NB4 (cell line): Measurements from ENCODE around the gene CFHR1.
"Not testable (repeated sequence)": the region's sequence is repeated elsewhere in the genome, so short reads cannot be mapped to it uniquely, and the experiment has no call there.

Experiments used
- DNase-seq: peaks from one replicate; pipeline ENCODE4 v3.0.0; 2010; ENCODE audit warnings: low read depth
- H3K4me3 ChIP-seq: one replicate; pipeline ENCODE4 v1.5.1; 2011; ENCODE audit warnings: mild to moderate bottlenecking, low read depth, low read length, moderate library complexity
- CTCF ChIP-seq: IDR thresholded peaks from one replicate; pipeline ENCODE4 v1.5.1; 2012; ENCODE audit warnings: low read depth, low read length
- MAX ChIP-seq: IDR thresholded peaks from 2 replicates; pipeline ENCODE4 v1.6.1; 2011; ENCODE audit warnings: low read depth, low read length
- MYC ChIP-seq: IDR thresholded peaks from 2 replicates; pipeline ENCODE4 v1.6.1; 2011; ENCODE audit warnings: low read depth, low read length
- POLR2A ChIP-seq: IDR thresholded peaks from 2 replicates; pipeline ENCODE4 v1.6.1; 2011; ENCODE audit warnings: mild to moderate bottlenecking; ENCODE audit not compliant: insufficient read length; ENCODE audit errors: extremely low read depth

The CFHR1 gene

GRCh38 chr1:196819531-196819930, at the start of gene CFHR1:
Gene CFHR1, plus strand, starts transcription at chr1:196819731. Its CDS starts 114 bp downstream, at chr1:196819845.
- DNase-seq, H3K4me3 ChIP-seq: not testable (repeated sequence)

- not testable (repeated sequence) for H3K4me3 ChIP-seq, DNase-seq
Measured at GRCh38 chr1:196769823-196770222, 49.7 kb upstream of the CFHR1 start.

GRCh38 chr1:196773713-196774112, 45.8 kb upstream of the CFHR1 start:
- TF ChIP-seq POLR2A (no peak), MYC (no peak), CTCF (no peak), MAX (no peak)
- no peak overlapping the region for H3K4me3 ChIP-seq
- DNase-seq, result no peak

GRCh38 chr1:196774175-196774574, 45.4 kb upstream of the CFHR1 start:
- TF ChIP-seq MYC, result no peak
- TF ChIP-seq MAX, result no peak
- TF ChIP-seq CTCF, result no peak
- no peak for TF ChIP-seq POLR2A
- no peak overlapping the region for H3K4me3 ChIP-seq
- no peak for DNase-seq

GRCh38 chr1:196774603-196775002, 44.9 kb upstream of the CFHR1 start, which contains the start of gene CFHR3:
Gene CFHR3, plus strand, starts transcription at chr1:196774840. Its CDS starts 47 bp downstream, at chr1:196774887.
- no peak for DNase-seq
- H3K4me3 ChIP-seq, result no peak within 1 kb of the TSS
- TF ChIP-seq MYC (no peak), MAX (no peak), CTCF (no peak), POLR2A (no peak)

GRCh38 chr1:196777603-196778002, 41.9 kb upstream of the CFHR1 start:
- TF ChIP-seq MYC (no peak), POLR2A (no peak), MAX (no peak), CTCF (no peak)
- no peak for DNase-seq

GRCh38 chr1:196779093-196779492, 40.4 kb upstream of the CFHR1 start:
- TF ChIP-seq MAX (no peak), MYC (no peak), POLR2A (no peak), CTCF (no peak)
- no peak overlapping the region for H3K4me3 ChIP-seq
- DNase-seq, result peak; percentile 1

More at GRCh38 chr1:196777603-196778002, 41.9 kb upstream of the CFHR1 start:
- H3K4me3 ChIP-seq, result no peak overlapping the region

GRCh38 chr1:196791252-196791651, 28.3 kb upstream of the CFHR1 start:
- DNase-seq, H3K4me3 ChIP-seq: not testable (repeated sequence)

- not testable (repeated sequence) for DNase-seq, H3K4me3 ChIP-seq
Measured at GRCh38 chr1:196794103-196794502, 25.4 kb upstream of the CFHR1 start.
